HL-60 (cell line): ENCODE results near the gene TGFBR3.

Source experiments
- DNase-seq, 2 experiments: peaks; one replicate each; pipeline ENCODE4 v3.0.0-alpha.2; 2010 to 2020; ENCODE audit warnings: low read depth in 1 of 2, low spot score in 1 of 2
- H3K27ac ChIP-seq: fragments of 250-450 bp; sonication (Bioruptor Pico); replicated peaks from 2 replicates; pipeline ENCODE4 v1.5.1; 2020; ENCODE audit warnings: mild to moderate bottlenecking, moderate library complexity
- H3K27me3 ChIP-seq: fragments of 250-450 bp; sonication (Bioruptor Pico); 2 replicates; pipeline ENCODE4 v1.5.1; 2021; ENCODE audit warnings: mild to moderate bottlenecking, moderate library complexity; ENCODE audit not compliant: insufficient read depth, poor library complexity, severe bottlenecking
- H3K4me3 ChIP-seq: replicated peaks from 2 replicates; pipeline ENCODE4 v1.5.1; 2011; ENCODE audit warnings: mild to moderate bottlenecking, control low read depth, low read length; ENCODE audit not compliant: insufficient read depth
- CTCF ChIP-seq: IDR thresholded peaks from one replicate; pipeline ENCODE4 v1.5.1; 2011; ENCODE audit warnings: low read length, control low read depth, inconsistent platforms; ENCODE audit not compliant: insufficient read depth
- GABPA ChIP-seq: IDR thresholded peaks from 2 replicates; pipeline ENCODE4 v1.6.1; 2012; ENCODE audit warnings: low read depth
- POLR2AphosphoS5 ChIP-seq: IDR thresholded peaks from 2 replicates; pipeline ENCODE4 v1.6.1; 2012; ENCODE audit warnings: low read depth
- SPI1 ChIP-seq: IDR thresholded peaks from 2 replicates; pipeline ENCODE4 v1.6.1; 2012; ENCODE audit warnings: low read depth, mild to moderate bottlenecking, borderline replicate concordance
- TF ChIP-seq, protein P1 (sequence below): IDR thresholded peaks from 2 replicates; pipeline ENCODE4 v1.6.1; 2012; ENCODE audit warnings: low read depth; ENCODE audit not compliant: insufficient replicate concordance

Gene TGFBR3

GRCh38 chr1:91653183-91653582 is 232.8 kb downstream of the TGFBR3 start:
- Histone ChIP-seq H3K4me3 (no peak overlapping the region), H3K27ac (no peak overlapping the region), H3K27me3 (no peaks in the 10 kb centered on the region)
- TF ChIP-seq GABPA, result no peak
- TF ChIP-seq, protein P1, sequence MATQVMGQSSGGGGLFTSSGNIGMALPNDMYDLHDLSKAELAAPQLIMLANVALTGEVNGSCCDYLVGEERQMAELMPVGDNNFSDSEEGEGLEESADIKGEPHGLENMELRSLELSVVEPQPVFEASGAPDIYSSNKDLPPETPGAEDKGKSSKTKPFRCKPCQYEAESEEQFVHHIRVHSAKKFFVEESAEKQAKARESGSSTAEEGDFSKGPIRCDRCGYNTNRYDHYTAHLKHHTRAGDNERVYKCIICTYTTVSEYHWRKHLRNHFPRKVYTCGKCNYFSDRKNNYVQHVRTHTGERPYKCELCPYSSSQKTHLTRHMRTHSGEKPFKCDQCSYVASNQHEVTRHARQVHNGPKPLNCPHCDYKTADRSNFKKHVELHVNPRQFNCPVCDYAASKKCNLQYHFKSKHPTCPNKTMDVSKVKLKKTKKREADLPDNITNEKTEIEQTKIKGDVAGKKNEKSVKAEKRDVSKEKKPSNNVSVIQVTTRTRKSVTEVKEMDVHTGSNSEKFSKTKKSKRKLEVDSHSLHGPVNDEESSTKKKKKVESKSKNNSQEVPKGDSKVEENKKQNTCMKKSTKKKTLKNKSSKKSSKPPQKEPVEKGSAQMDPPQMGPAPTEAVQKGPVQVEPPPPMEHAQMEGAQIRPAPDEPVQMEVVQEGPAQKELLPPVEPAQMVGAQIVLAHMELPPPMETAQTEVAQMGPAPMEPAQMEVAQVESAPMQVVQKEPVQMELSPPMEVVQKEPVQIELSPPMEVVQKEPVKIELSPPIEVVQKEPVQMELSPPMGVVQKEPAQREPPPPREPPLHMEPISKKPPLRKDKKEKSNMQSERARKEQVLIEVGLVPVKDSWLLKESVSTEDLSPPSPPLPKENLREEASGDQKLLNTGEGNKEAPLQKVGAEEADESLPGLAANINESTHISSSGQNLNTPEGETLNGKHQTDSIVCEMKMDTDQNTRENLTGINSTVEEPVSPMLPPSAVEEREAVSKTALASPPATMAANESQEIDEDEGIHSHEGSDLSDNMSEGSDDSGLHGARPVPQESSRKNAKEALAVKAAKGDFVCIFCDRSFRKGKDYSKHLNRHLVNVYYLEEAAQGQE, result no peak
- no peak for TF ChIP-seq CTCF
- no peak for TF ChIP-seq SPI1
- TF ChIP-seq POLR2AphosphoS5, result no peak
- no peak for DNase-seq

- H3K4me3 ChIP-seq, result no peak overlapping the region
- no peaks in the 10 kb centered on the region for H3K27me3 ChIP-seq
- no peak overlapping the region for H3K27ac ChIP-seq
- DNase-seq, result no peak
- TF ChIP-seq CTCF, result no peak
- no peak for TF ChIP-seq GABPA
- TF ChIP-seq POLR2AphosphoS5, result no peak
- TF ChIP-seq, protein P1, result no peak
- no peak for TF ChIP-seq SPI1
Observed at GRCh38 chr1:91651661-91652071, 234.3 kb downstream of the TGFBR3 start.

- no peak overlapping the region for H3K27ac ChIP-seq
- TF ChIP-seq, protein P1, result no peak
- TF ChIP-seq SPI1, result no peak
- no peak for TF ChIP-seq CTCF
- TF ChIP-seq GABPA, result no peak
- TF ChIP-seq POLR2AphosphoS5, result no peak
- H3K27me3 ChIP-seq, result no peaks in the 10 kb centered on the region
Observed at GRCh38 chr1:91651243-91651642, 234.7 kb downstream of the TGFBR3 start.

More at GRCh38 chr1:91651243-91651642, 234.7 kb downstream of the TGFBR3 start:
- no peak for DNase-seq
- H3K4me3 ChIP-seq, result no peak overlapping the region
